HepG2 (cell line): Measurements from ENCODE around the gene GRK3.
"Not testable (repeated sequence)": the region's sequence is repeated elsewhere in the genome, so short reads cannot be mapped to it uniquely, and the experiment has no call there.

ENCODE experiments used
- ATF2 ChIP-seq: sonication (generic); formaldehyde crosslinking; IDR thresholded peaks from 2 replicates; pipeline ENCODE4 v1.4.0; 2020; ENCODE audit warnings: missing genetic modification reagents
- BCL6 ChIP-seq: IDR thresholded peaks from 2 replicates; pipeline ENCODE4 v1.6.1; 2016; ENCODE audit warnings: missing genetic modification reagents, missing compliant biosample characterization
- BHLHE40 ChIP-seq: IDR thresholded peaks from 2 replicates; pipeline ENCODE4 v1.6.1; 2011; ENCODE audit warnings: low read length, improper control_type of control experiment
- CBX5 ChIP-seq: sonication (generic); formaldehyde crosslinking; IDR thresholded peaks from 2 replicates; pipeline ENCODE4 v1.4.0; 2020; ENCODE audit warnings: missing genetic modification reagents, borderline replicate concordance
- CTCF ChIP-seq: sonication (generic); formaldehyde crosslinking; IDR thresholded peaks from 2 replicates; pipeline ENCODE4 v1.5.0; 2020; ENCODE audit warnings: mild to moderate bottlenecking, missing genetic modification reagents, moderate library complexity
- NFYC ChIP-seq: IDR thresholded peaks from 2 replicates; pipeline ENCODE4 v1.6.1; 2016; ENCODE audit warnings: missing genetic modification reagents, missing compliant biosample characterization
- POLR2AphosphoS5 ChIP-seq: IDR thresholded peaks from 2 replicates; pipeline ENCODE4 v1.6.1; 2012; ENCODE audit warnings: low read depth, low read length
- SAFB2 ChIP-seq: sonication (generic); formaldehyde crosslinking; IDR thresholded peaks from 2 replicates; pipeline ENCODE4 v1.5.1; 2020; ENCODE audit warnings: missing genetic modification reagents, low read depth, mild to moderate bottlenecking, borderline replicate concordance
- ZBTB26 ChIP-seq: IDR thresholded peaks from 2 replicates; pipeline ENCODE4 v1.6.1; 2016; ENCODE audit warnings: missing compliant biosample characterization, missing genetic modification reagents, borderline replicate concordance
- ZSCAN29 ChIP-seq: sonication (generic); formaldehyde crosslinking; conservative IDR thresholded peaks from 2 replicates; pipeline ENCODE4 v1.4.0; 2020; ENCODE audit warnings: mild to moderate bottlenecking, missing genetic modification reagents

GRCh38 chr22:25613131-25613530, 48.7 kb downstream of the GRK3 start:
- TF ChIP-seq SAFB2 (CRISPR knock-in tag); ZSCAN29 (CRISPR knock-in tag); CTCF (CRISPR knock-in tag); ATF2 (CRISPR knock-in tag); BHLHE40; ZBTB26; CBX5 (CRISPR knock-in tag); BCL6; NFYC; POLR2AphosphoS5: not testable (repeated sequence)
